PC-3 (cell line): Measurements from ENCODE around the gene MYO1H.

Experiments used
- EZH2phosphoT487 ChIP-seq: fragments of 300-600 bp; sonication (generic); IDR thresholded peaks from 2 replicates; pipeline ENCODE4 v1.6.1; 2018; ENCODE audit warnings: mild to moderate bottlenecking, antibody characterized with exemption, low read length, borderline replicate concordance
- TF ChIP-seq, protein P1 (sequence below): fragments of 300-600 bp; sonication (generic); conservative IDR thresholded peaks from 2 replicates; pipeline ENCODE4 v1.5.1; 2017; ENCODE audit warnings: antibody characterized with exemption, low read depth, mild to moderate bottlenecking, low read length

DNA sequence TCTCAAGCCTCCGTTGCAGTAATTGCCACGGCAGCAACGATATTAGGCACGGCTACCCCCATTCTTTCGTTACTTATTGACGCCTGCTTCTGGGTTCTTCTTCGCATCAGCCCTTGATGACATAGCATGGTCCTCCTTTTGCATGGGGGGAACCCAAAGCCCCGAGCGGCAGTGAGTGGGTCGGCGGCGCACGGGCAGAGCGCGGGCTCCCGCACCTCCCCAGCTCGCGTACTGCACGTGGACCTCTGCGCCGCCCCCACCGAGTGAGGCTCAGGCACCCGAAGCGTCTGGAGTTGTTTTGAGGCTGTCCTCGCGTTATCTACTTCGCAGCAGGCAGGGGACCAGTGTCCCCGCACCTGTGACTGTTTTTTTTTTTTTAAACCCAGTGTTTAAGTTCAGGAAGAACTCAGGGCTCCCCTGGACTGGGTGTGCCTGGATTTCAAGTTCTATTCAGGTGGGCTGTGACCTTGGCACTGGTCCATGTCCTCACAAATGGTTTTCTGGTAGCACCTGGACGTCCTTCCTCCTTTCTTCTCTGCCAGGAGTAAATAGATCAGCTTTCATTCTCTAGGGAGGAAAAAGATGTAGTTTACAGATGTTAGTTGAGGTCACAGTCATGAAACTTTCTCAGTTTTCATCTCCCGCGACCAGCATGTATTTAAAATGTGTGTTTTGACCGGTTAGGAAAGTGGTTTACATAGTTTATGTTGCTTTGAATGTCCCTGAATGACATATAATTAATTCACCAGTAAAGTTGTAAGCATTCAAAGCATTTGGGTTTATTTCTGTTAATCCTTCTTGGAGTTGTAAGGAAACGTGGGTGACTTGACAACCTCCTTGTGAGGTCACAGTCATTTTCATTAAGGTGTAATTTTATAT lies 37.2 kb upstream of the MYO1H start:
- TF ChIP-seq, protein P1, sequence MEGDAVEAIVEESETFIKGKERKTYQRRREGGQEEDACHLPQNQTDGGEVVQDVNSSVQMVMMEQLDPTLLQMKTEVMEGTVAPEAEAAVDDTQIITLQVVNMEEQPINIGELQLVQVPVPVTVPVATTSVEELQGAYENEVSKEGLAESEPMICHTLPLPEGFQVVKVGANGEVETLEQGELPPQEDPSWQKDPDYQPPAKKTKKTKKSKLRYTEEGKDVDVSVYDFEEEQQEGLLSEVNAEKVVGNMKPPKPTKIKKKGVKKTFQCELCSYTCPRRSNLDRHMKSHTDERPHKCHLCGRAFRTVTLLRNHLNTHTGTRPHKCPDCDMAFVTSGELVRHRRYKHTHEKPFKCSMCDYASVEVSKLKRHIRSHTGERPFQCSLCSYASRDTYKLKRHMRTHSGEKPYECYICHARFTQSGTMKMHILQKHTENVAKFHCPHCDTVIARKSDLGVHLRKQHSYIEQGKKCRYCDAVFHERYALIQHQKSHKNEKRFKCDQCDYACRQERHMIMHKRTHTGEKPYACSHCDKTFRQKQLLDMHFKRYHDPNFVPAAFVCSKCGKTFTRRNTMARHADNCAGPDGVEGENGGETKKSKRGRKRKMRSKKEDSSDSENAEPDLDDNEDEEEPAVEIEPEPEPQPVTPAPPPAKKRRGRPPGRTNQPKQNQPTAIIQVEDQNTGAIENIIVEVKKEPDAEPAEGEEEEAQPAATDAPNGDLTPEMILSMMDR, result no peak
- TF ChIP-seq EZH2phosphoT487, result peak; percentile 91; the same call in 1 of the 2 replicates
